OCI-LY7 (cell line): ENCODE results near the gene RELN. TPM values are rescaled to one million over a fixed set of nuclear protein-coding genes. Genes with fewer than 3 reads are reported as not detected.

Experiments used
- BruUV-seq: library from RNA; stranded (reverse); fragments of 400-500 nt; replicated peaks from 2 replicates; lab custom pipeline; 2021; lab: Mats Ljungman, UMichigan
- CTCF ChIA-PET: fragments of 300-600 bp; sonication (Branson Sonifier 250); formaldehyde crosslinking; loops from one replicate; lab custom pipeline; 2022; ENCODE audit warnings: antibody characterized with exemption; ENCODE audit not compliant: unreplicated experiment; lab: Charles Lee
- POLR2A ChIA-PET: fragments of 300-600 bp; sonication (Branson Sonifier 250); formaldehyde crosslinking; loops from one replicate; lab custom pipeline; 2022; ENCODE audit warnings: antibody characterized with exemption; lab: Charles Lee
- DNase-seq: peaks from one replicate; pipeline ENCODE4 v3.0.0-alpha.2; 2015; ENCODE audit warnings: low spot score
- H2AFZ ChIP-seq: fragments of 200-600 bp; sonication (generic), shearing (Covaris generic); 2 replicates; pipeline ENCODE4 v1.6.1; 2014; ENCODE audit warnings: mild to moderate bottlenecking, antibody characterized with exemption, low read length, moderate library complexity
- H3K27ac ChIP-seq: fragments of 200-600 bp; sonication (generic); 2 replicates; pipeline ENCODE4 v1.5.1; 2014; ENCODE audit warnings: mixed run types, low read depth, mild to moderate bottlenecking, moderate library complexity, low read length, inconsistent platforms; ENCODE audit not compliant: poor library complexity, severe bottlenecking
- H3K36me3 ChIP-seq: fragments of 200-600 bp; sonication (generic); 2 replicates; pipeline ENCODE4 v1.6.1; 2014; ENCODE audit warnings: mild to moderate bottlenecking, antibody characterized with exemption, low read length, moderate library complexity, mixed read lengths; ENCODE audit not compliant: insufficient read depth
- H3K4me1 ChIP-seq: fragments of 200-600 bp; sonication (generic); 2 replicates; pipeline ENCODE4 v1.5.1; 2014; ENCODE audit warnings: mild to moderate bottlenecking, low read length; ENCODE audit not compliant: insufficient read depth, poor library complexity, severe bottlenecking
- H3K4me2 ChIP-seq: fragments of 200-600 bp; sonication (generic); 2 replicates; pipeline ENCODE4 v1.6.1; 2014; ENCODE audit warnings: mild to moderate bottlenecking, low read length
- H3K4me3 ChIP-seq: fragments of 200-600 bp; sonication (generic); 2 replicates; pipeline ENCODE4 v1.5.1; 2014; ENCODE audit warnings: mild to moderate bottlenecking, low read depth, low read length; ENCODE audit not compliant: poor library complexity, severe bottlenecking
- H3K79me2 ChIP-seq: fragments of 200-600 bp; sonication (generic); 2 replicates; pipeline ENCODE4 v1.6.1; 2016; ENCODE audit warnings: low read depth, mild to moderate bottlenecking, low read length, moderate library complexity, mixed read lengths; ENCODE audit not compliant: insufficient read depth
- H3K9me2 ChIP-seq: fragments of 200-600 bp; sonication (generic); 2 replicates; pipeline ENCODE4 v1.6.1; 2016; ENCODE audit warnings: mild to moderate bottlenecking, low read length, mixed read lengths; ENCODE audit not compliant: insufficient read depth
- H3K9me3 ChIP-seq: fragments of 200-600 bp; sonication (generic); 2 replicates; pipeline ENCODE4 v1.6.1; 2014; ENCODE audit warnings: mild to moderate bottlenecking, mixed run types, low read length, mixed read lengths
- H4K20me1 ChIP-seq: fragments of 200-600 bp; sonication (generic); 2 replicates; pipeline ENCODE4 v1.6.1; 2014; ENCODE audit warnings: mild to moderate bottlenecking, antibody characterized with exemption, low read length, moderate library complexity, mixed read lengths; ENCODE audit not compliant: insufficient read depth
- CTCF ChIP-seq: fragments of 200-600 bp; sonication (generic); conservative IDR thresholded peaks from 2 replicates; pipeline ENCODE4 v1.5.1; 2014; ENCODE audit warnings: mild to moderate bottlenecking, antibody characterized with exemption, low read length, moderate library complexity, mixed read lengths
- EZH2phosphoT487 ChIP-seq: fragments of 200-600 bp; sonication (generic); IDR thresholded peaks from 2 replicates; pipeline ENCODE4 v1.6.1; 2018; ENCODE audit warnings: low read depth, borderline replicate concordance, mild to moderate bottlenecking, mixed run types, antibody characterized with exemption, low read length, moderate library complexity, mixed read lengths
- intact Hi-C: fragments of 100-400 bp; cut with micrococcal nuclease; formaldehyde crosslinking; loops from one replicate; pipeline ENCODE4 v1.10.0; 2022; ENCODE audit not compliant: unreplicated experiment
- total RNA-seq, 2 experiments: library from RNA; depleted of rRNA in 1 of 2; stranded (reverse); fragments of >200 nt in 1 of 2; shearing (Covaris generic) in 1 of 2; gene quantifications; 2 replicates each; pipeline ENCODE4 v1.2.3, GENCODE V29; 2014 to 2022

RELN gene
- total RNA-seq, 2 experiments from 2014 or later, result not detected

- H3K36me3 ChIP-seq, result no peaks in the 10 kb centered on the region
- no TSS peak for BruUV-seq
- intact Hi-C loops, result no loop called here
These were observed 190.2 kb downstream of the RELN start for GRCh38 chr7:103799298-103799697.

GRCh38 chr7:103797647-103798307, 191.7 kb downstream of the RELN start:
- no peaks in the 10 kb centered on the region for H4K20me1 ChIP-seq
- DNase-seq, result no peak
- H3K4me2 ChIP-seq, result no peak overlapping the region
- no peaks in the 10 kb centered on the region for H3K4me1 ChIP-seq
- H3K79me2 ChIP-seq, result no peaks in the 10 kb centered on the region
- H3K9me2 ChIP-seq, result no peaks in the 10 kb centered on the region
- TF ChIP-seq EZH2phosphoT487 (no peak), CTCF (no peak)
- H2AFZ ChIP-seq, result no peak overlapping the region
- ChIA-PET POLR2A (no interaction called here), CTCF (no interaction called here)
- no peaks in the 10 kb centered on the region for H3K36me3 ChIP-seq
- BruUV-seq, result no TSS peak
- no peak overlapping the region for H3K27ac ChIP-seq
- no peak overlapping the region for H3K4me3 ChIP-seq
- H3K9me3 ChIP-seq, result no peaks in the 10 kb centered on the region
- intact Hi-C loops, result no loop called here

More at GRCh38 chr7:103799298-103799697, 190.2 kb downstream of the RELN start:
- Histone ChIP-seq H3K4me3 (no peak overlapping the region), H3K4me2 (no peak overlapping the region), H3K9me3 (no peaks in the 10 kb centered on the region), H3K4me1 (no peaks in the 10 kb centered on the region), H3K27ac (no peak overlapping the region), H2AFZ (no peak overlapping the region), H3K9me2 (no peaks in the 10 kb centered on the region), H3K79me2 (no peaks in the 10 kb centered on the region), H4K20me1 (no peaks in the 10 kb centered on the region)
- no peak for TF ChIP-seq EZH2phosphoT487
- TF ChIP-seq CTCF, result no peak
- ChIA-PET CTCF (no interaction called here), POLR2A (interaction anchor here (0.6 kb wide), 1 partner anchor 16 kb away, joined by 3 read pairs; no protein-coding TSS in a partner anchor)
- DNase-seq, result no peak

- POLR2A ChIA-PET, result interaction anchor here (0.5 to 0.6 kb wide), 2 partner anchors 8 to 242 kb away, joined by 3 read pairs; no protein-coding TSS in a partner anchor
- CTCF ChIA-PET, result no interaction called here
- no TSS peak for BruUV-seq
- TF ChIP-seq EZH2phosphoT487 (no peak), CTCF (no peak)
- Histone ChIP-seq H3K4me3 (no peak overlapping the region), H3K4me1 (no peaks in the 10 kb centered on the region), H3K9me2 (no peaks in the 10 kb centered on the region), H2AFZ (no peak overlapping the region), H4K20me1 (no peaks in the 10 kb centered on the region), H3K36me3 (no peaks in the 10 kb centered on the region), H3K27ac (no peak overlapping the region), H3K9me3 (no peaks in the 10 kb centered on the region), H3K79me2 (no peaks in the 10 kb centered on the region), H3K4me2 (no peak overlapping the region)
- DNase-seq, result no peak
- intact Hi-C loops, result no loop called here
These were observed 193.0 kb downstream of the RELN start for GRCh38 chr7:103796327-103796962.
